SK-MEL-5 (cell line): ENCODE results near the gene KPNB1. TPM values are rescaled to one million over a fixed set of nuclear protein-coding genes. Genes with fewer than 3 reads are reported as not detected.

Experiments used
- DNase-seq: peaks from one replicate; pipeline ENCODE4 v3.0.0-alpha.2; 2016; ENCODE audit warnings: low read depth, low spot score
- in situ Hi-C: cut with HindIII; loops from 2 replicates; pipeline ENCODE4 v1.10.0; 2016; ENCODE audit warnings: low sequenced_read_pairs, high pct_unique_total_duplicates, low pct_unique_long_range_greater_than_20kb
- polyA plus RNA-seq, 2 experiments: library from polyadenylated mRNA; depleted of rRNA; stranded (reverse); fragments of >200 nt; gene quantifications; 2 replicates each; pipeline ENCODE4 v1.2.3, GENCODE V29; 2015
- total RNA-seq: library from RNA; depleted of rRNA; stranded (reverse); fragments of >200 nt; shearing (Covaris generic); gene quantifications from 2 replicates; pipeline ENCODE4 v1.2.3, GENCODE V29; 2014; rRNA removed

The KPNB1 gene
- 286 and 297 TPM in 2 replicates for total RNA-seq
- 222 and 307 TPM in 2 replicates for polyA plus RNA-seq (2015; cell fraction: cytosol; rRNA removed)
- polyA plus RNA-seq (2015; cell fraction: nucleus; rRNA removed) = 191 and 217 TPM in 2 replicates

DNA sequence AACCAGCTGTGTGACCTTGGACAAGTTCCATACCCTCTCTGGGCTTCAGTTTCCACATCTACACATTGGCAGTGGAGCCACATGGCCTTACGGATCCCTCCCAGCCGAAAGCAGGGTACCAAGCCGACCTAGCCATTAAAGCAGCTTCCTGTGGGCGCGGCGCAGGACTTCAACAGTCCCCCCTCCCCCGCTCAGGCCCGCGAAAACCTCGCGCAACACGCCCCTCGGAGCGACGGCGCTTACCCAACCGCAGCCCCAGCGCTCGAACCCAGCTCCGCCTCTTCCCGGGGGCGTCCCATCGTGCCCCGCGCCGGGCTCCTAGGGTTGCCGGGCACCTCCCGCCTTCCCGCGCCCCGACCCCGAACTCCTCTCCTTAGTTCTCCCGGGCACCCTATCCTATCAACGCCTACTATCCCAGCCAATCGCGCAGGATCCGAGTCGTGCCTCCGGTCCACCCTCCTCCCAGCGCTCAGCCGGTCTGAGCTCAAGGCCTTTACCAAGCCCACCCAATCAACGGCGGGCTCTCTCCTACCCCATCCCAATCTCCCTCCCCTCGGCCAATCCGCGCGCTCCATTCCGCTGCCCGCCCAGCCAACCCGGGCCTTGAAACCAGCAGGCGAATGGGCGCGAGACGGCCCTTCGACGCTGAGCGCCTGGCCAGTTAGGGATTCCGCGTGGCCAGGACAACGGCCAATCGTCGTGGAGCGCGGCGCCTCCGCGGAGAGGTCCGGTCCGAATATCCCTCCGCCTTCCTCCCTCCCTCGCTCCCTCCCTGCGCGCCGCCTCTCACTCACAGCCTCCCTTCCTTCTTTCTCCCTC is at the start of gene KPNB1:
Gene KPNB1 (plus strand): TSS at position 767 of the 819 bp plus-strand sequence. CDS start 326 bp downstream, outside the sequence.
- DNase-seq = peak; percentile 99
- in situ Hi-C loops = no loop called here

DNA sequence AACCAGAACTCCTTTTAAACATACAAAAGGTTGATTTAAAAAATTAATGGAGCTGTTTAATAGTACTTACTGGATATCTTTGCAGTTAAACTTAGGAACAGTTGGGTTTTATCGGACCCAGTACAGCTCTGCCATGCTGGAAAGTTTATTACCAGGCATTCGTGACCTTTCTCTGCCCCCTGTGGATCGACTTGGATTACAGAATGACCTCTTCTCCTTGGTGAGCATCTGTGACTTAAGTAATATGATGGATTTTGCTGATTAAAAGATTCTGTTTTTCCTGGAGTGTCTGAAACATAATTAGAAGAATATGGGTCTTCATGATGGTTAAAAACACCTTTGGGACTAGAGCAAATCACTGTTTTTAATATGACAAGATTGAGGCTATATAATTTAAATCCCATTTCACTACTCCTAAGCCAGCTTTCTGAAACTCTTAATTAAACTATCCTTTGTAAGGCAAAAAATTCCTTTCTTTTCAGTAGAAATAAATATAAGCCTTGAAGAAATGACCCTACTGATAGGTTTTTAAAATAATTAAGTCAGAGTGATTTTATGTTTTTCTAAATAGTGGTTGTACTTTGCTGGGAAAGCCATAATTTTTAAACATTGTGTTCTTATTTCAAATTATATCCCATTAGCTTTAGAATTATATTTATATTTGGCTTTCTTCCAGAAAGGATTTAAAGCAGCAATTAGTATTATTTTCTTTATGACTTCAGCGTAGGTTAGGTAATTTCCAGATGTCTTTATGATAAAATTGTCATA is 45.7 kb upstream of the KPNB1 start:
- DNase-seq = no peak
- in situ Hi-C loops = no loop called here

DNA sequence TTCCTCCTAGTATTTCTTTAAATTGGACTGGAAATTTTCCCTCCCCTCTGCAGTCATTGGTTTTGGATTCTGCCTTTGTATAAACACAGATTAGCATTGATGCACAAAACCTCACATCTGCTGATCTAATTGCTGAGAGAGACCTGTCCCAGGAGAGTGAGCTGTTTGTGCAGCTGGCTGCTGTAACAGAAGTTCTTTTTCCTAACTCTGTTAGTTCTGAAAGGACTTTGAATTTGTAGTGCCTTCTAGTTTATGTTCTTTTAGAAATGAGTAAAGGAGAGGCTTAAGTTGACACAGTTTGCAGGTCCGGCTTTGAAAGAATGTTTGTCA is 45.2 kb upstream of the KPNB1 start:
- in situ Hi-C loops = no loop called here
- peak; percentile 67 for DNase-seq

DNA sequence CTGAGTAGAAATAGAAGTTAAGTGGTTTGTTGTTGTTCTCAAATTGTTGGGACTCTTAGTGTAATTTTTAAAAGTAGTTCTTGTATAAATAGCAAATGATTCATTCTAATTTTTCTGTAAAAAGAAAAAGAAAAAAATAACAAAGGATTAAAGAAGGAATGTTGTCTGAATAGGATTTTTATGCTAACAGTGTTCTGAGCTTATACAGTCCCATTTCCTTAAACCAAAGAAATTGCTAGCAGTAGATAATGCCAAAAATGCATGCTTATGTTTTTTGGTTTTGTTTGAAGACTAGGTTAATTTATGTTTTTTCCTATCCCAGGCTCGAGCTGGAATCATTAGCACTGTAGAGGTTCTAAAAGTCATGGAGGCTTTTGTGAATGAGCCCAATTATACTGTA is 44.7 kb upstream of the KPNB1 start:
- in situ Hi-C loops = no loop called here
- no peak for DNase-seq

DNA sequence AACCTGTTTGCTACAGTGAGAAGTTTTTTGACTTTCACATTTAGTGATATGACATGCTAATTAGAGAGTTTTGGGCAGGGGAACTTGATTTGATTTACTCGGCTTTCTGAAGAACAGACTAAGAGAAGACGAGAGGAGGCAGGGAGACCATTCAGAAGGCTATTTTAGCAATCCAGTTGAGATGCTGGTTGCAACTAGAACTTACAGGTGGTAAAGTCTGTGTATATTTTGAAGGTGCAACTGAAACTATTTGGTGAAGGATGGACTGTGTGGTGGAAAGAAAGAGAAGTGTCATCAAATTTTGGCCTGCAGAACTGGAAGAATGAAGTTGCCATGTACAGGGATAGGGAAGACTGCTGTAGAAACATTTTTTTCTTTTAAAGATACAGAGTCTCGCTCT is 42.2 kb upstream of the KPNB1 start:
- in situ Hi-C loops = no loop called here
- no peak for DNase-seq

DNA sequence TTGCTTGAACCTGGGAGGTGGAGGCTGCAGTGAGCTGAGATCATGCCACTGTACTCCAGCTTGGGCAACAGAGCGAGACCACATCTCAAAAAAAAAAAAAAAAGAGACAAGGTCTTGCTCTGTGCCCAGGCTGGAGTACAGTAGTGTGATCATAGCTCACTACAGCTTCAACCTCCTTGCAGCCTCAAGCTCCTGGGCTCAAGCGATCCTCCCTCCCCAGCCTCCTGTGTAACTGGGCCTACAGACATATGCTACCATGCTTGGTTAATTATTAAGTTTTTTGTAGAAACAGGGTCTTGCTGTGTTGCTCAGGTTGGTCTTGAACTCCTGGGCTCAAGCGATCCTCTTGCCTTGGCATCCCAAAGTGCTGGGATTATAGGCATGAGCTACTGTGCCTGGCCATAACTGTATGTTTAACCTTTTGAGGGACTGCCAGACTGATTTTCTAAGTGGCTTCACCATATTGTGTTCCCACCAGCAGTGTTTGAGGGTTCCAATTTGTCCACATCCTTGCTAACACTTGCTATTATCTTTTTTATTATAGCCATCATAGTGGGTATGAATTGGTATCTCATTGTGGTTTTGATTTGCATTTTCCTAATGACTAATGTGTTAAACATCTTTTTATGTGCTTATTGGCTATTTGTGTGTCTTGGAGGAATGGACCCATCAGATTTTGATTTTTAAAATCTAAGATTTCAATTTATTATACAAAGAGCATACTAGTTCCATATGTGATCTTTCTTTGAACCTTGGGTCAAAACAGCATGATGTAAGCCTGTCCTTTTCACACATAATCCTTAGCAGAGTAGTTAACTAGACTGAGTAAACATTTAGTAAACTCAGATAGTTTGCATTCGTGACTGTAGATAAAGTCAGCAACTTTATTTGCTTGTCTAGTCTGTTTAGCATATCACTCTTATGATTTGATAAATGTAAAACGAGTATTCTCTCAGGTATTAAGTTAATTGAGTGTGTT is 38.1 kb upstream of the KPNB1 start:
- no peak for DNase-seq
- in situ Hi-C loops = no loop called here

DNA sequence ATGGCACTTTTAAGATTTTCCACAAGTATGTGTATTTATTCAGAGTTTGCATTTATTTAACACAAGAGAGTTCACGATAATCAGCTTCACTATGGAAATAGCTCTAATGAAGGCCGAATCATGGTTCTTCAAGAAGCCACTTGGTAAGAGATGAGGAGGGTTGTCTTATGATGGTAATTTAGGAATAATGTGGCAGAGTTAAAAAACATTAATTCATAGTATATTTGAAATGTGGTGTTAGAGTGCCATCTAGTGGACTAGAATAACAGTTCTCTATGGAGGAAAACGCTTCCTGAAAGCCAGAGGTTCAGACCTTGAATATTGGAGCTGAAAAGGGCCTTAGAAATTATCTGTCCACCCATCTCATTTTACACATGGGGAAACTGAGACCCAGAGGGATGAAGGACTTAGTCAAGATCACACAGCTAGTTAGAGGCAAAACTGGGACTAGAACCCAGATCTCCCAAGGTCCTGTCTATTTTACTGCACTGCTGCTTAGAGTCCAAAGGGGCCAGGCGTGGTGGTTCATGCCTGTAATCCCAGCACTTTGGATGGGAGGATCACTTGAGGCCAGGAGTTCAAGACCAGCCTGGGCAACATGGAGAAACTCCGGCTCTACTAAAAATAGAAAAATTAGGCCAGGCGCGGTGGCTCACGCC is 33.8 kb upstream of the KPNB1 start:
- peak; percentile 71 for DNase-seq
- in situ Hi-C loops = no loop called here

DNA sequence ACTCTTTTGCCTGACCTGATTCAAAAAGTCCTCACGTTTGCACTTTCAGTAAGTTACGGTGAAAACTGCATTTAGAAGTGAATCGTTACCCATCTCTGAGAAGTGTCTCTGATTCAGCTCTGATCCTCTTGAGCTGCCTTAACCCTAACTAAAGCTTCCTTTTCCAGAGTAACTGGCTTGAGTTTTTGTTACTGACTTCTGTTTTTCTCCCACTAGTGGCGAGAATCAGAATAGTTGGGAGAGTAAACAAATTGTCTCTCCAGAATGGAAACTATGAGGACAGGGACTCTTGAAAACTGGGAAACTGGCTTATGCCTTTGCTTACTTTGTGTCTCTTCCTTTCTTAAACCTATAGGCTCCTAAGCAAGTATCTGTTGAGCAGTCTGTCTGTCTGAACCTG is 31.3 kb upstream of the KPNB1 start:
- peak; percentile 51 for DNase-seq
- in situ Hi-C loops = no loop called here

DNA sequence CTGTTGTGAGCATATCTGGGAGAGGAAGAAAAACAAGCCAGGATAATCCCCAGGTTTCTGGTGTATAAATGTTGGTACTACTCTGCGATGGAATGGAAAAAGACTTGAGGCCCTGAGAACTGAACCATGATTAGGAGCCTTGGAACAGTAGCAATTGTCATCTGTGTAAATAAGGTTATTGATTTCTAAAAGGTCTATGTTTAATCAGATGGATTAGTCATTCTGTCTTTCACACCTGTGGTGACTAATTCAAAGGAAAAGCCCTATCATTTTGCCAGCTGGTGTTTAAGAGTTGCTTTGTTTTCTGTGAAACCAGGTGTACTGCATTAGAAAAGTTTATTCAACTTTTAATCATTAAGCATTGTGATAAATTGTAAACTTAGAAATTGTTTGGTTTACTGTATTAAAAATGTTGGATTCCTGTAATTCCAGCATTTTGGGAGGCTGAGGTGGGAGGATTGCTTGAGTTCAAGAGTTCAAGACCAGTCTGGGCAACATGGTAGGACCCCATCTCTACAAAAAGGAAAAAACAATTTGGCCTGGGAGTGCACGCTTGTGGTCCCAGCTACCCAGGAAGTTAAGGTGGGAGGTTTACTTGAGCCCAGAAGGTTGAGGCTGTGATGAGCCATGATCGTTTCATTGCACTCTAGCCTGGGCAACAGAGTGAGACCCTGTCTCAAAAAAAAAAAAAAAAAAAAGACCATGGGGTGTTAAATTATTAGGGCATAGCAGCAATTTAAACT is 29.0 kb upstream of the KPNB1 start:
- DNase-seq = no peak
- in situ Hi-C loops = no loop called here

DNA sequence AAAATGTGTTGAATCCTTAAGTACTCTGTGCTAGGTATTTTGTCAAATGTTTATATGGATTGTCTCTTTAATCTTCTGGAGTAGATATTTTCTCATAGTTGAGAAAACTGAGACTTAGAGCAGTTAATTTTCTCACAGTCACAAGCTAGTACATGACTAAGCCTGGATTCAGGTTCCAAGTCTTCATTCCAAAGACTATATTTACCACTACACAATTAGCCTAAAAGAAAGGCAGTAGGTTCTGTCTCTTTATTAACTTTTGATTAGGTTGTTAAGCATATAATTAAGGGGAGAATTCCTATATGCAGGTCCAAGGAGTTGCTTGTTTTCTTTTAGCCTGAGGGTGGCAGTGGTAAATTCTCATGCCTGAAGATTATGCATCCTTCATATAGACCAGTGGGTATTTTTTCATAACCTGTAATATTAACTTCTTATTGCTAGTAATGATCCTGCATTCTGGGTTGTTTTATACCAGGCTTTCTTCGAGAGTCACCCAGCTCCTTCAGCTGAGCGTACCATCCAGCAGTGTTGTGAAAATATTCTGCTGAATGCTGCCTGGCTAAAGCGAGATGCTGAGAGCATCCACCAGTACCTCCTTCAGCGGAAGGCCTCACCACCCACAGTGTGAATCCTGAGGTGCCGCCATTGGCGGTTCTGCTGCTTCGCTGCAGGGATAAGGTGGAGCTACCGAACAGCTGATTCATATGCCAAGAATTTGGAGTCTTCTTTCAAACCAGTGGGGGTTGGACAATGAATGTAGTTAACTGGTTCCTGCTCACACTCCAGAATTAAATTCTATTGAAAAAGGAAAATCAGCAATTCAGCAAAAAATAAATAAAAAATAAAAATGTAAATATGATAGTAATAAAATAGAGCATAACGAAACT is 28.2 kb upstream of the KPNB1 start:
- peak; percentile 48 for DNase-seq
- in situ Hi-C loops = no loop called here

DNA sequence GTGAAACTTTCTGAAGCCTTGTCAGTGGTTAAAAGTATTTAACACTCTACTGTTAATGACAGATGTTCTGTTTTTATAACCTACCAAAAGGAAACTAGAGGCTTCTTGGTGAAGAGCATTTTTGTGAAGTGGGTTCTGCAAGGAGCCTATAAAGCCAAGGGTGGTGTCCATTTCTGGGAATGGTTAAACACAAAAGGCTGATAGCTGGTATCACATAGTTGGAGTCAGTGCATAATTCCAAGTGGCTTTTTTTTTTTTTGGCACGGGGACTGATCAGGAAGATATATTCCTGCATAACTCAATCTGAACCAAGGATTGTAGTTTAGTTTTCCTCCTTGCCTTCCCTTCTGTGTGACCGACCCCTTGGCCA is 27.6 kb upstream of the KPNB1 start:
- DNase-seq = no peak
- in situ Hi-C loops = no loop called here

DNA sequence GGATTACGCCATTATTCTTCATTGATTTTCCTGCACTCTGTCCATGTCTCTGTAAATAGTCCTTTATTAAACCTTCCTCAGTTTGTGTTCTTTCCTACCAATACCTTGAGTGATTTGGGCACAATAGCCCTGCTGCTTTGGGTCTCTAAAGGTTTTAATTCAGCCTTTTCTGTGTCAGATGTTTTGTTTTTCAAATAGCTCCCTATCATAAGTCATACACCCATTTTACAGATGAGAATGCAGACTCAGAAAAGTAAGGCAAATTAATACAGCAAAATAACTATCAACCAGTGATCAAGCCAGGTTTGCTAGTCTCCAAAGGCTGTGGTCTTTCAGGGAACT is 25.0 kb upstream of the KPNB1 start:
- DNase-seq = no peak
- in situ Hi-C loops = no loop called here

DNA sequence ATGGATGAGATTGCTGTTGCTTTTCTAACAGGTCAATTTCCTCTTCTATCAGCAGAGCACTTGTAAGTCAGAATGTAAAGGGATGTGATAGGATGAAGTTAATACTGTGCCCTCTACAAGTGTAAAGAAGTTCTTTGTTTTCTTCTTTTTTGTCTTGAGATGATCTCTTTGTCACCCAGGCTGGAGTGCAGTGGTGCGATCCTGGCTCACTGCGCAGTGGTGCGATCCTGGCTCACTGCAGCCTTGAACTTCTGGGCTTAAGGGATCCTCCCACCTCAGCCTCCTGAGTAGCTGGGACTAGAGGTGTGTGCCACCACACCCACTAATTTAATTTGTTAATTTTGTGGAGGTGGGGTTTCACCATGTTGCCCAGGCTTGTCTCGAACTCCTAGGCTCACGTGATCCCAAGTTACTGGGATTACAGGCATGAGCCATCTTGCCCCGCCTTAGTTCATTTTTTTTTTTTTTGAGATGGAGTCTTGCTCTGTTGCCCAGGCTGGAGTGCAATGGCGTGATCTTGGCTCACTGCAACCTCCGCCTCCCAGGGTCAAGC is 21.6 kb upstream of the KPNB1 start:
- in situ Hi-C loops = no loop called here
- DNase-seq = no peak

DNA sequence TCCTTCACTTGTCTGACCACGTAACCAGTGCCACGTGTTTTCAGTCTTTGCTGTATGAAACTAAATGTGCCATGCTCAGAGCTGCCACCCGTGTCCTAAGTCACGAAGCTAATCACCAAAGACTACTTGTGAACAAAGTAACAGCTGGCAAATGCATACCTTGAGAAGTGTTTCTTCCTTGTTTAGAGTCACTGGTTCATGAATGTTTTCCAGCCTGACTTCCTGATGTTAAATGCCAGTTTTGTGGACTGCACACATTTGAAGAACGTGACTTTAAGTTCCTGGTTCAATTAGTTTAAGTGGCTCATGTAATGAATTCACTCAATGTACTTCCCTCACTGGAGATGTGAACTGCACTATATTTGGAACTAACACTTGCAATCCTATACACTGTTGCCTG is 19.9 kb upstream of the KPNB1 start:
- no peak for DNase-seq
- in situ Hi-C loops = no loop called here

DNA sequence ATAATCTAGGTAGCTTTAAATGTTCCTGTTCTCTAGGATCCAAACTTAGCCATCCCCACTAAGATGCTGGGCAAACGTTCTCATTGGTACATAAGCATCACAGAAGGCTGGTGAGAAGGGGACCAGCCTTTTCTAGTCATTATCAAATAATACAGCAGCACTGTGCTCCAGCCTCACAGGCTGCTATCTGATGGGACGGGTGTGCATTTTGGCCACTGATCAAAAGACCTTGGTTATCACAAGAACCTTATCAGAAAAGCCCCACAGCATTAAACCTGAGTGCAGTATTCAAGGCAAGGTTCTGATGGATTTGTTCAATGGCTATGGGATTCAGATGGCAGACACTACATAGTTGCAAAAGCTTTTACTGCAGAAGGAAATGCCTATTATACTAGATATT is 19.1 kb upstream of the KPNB1 start:
- no peak for DNase-seq
- in situ Hi-C loops = no loop called here

DNA sequence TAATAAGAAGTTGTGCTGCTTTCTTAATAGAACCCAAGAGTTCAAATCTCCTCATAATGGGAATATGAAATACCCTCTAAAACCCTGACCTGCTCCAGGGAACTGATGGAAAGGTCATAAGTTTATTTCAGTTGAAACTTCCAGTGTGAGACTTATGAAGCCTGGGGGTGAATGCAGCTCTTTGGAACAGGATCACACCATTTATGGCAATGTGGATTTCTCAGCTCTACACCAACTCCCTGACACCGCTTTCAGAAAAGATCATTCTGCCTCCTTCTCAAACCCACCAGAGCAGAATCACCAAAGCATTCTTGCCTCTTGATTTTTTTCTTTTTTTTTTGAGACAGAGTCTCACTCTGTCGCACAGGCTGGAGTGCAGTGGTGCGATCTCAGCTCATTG is 16.7 kb upstream of the KPNB1 start:
- in situ Hi-C loops = no loop called here
- peak; percentile 10 for DNase-seq
